Endodermal cell (in vitro differentiated cells): Measurements from ENCODE around the gene MT1G. TPM values are rescaled to one million over a fixed set of nuclear protein-coding genes. Genes with fewer than 3 reads are reported as not detected.

Experiments
- DNase-seq: peaks from one replicate; pipeline ENCODE4 v3.0.0-alpha.2; 2017
- H3K27ac ChIP-seq: 2 replicates; pipeline ENCODE4 v1.5.1; 2013; ENCODE audit warnings: mild to moderate bottlenecking, low read depth, low read length, moderate library complexity
- H3K27me3 ChIP-seq: 2 replicates; pipeline ENCODE4 v1.6.1; 2013; ENCODE audit warnings: mild to moderate bottlenecking, low read length, moderate library complexity; ENCODE audit not compliant: insufficient read depth, control insufficient read depth, poor library complexity, severe bottlenecking
- H3K36me3 ChIP-seq: 2 replicates; pipeline ENCODE4 v1.7.0; 2013; ENCODE audit warnings: mild to moderate bottlenecking, low read length, moderate library complexity; ENCODE audit not compliant: control insufficient read depth, insufficient read depth
- H3K4me1 ChIP-seq: one replicate; pipeline ENCODE4 v1.7.0; 2013; ENCODE audit warnings: low read length; ENCODE audit not compliant: control insufficient read depth, insufficient read depth
- H3K4me3 ChIP-seq: 2 replicates; pipeline ENCODE4 v1.5.1; 2013; ENCODE audit warnings: mild to moderate bottlenecking, low read length, moderate library complexity
- H3K9ac ChIP-seq: 2 replicates; pipeline ENCODE4 v1.6.1; 2013; ENCODE audit warnings: mild to moderate bottlenecking, low read length, moderate library complexity; ENCODE audit not compliant: poor library complexity, severe bottlenecking; ENCODE audit errors: extremely low read depth
- H3K9me3 ChIP-seq: 2 replicates; pipeline ENCODE4 v1.6.1; 2013; ENCODE audit warnings: mild to moderate bottlenecking, low read length, moderate library complexity; ENCODE audit not compliant: control insufficient read depth
- H3K27ac Mint-ChIP-seq: 2 replicates; pipeline ENCODE4 v1.8.0; 2020; ENCODE audit warnings: mixed read lengths
- H3K27me3 Mint-ChIP-seq: 2 replicates; pipeline ENCODE4 v1.8.0; 2021; ENCODE audit warnings: mild to moderate bottlenecking, mixed read lengths; ENCODE audit not compliant: insufficient read depth
- H3K36me3 Mint-ChIP-seq: 2 replicates; pipeline ENCODE4 v1.8.0; 2020; ENCODE audit warnings: low read depth, mixed read lengths
- H3K4me1 Mint-ChIP-seq: 2 replicates; pipeline ENCODE4 v1.8.0; 2020; ENCODE audit warnings: mixed read lengths
- H3K4me3 Mint-ChIP-seq: 2 replicates; pipeline ENCODE4 v1.8.0; 2020; ENCODE audit warnings: mild to moderate bottlenecking, moderate library complexity, mixed read lengths
- H3K9me3 Mint-ChIP-seq: 2 replicates; pipeline ENCODE4 v1.8.0; 2020; ENCODE audit warnings: mild to moderate bottlenecking, mixed read lengths
- CTCF ChIP-seq: fragments of 200-600 bp; sonication (generic); conservative IDR thresholded peaks from 2 replicates; pipeline ENCODE4 v1.5.0; 2021; ENCODE audit warnings: antibody characterized with exemption, mild to moderate bottlenecking
- WGBS, 2 experiments: methylation state at CpG; one replicate each; pipeline versions ENCODE4 v1.1.5 to v1.1.7; 2013; ENCODE audit warnings: missing lambda C conversion rate in 2 of 2, mixed read lengths in 1 of 2; ENCODE audit not compliant: insufficient coverage in 1 of 2, insufficient read length in 1 of 2; 5-methylcytosine and 5-hydroxymethylcytosine counted together
- total RNA-seq, 2 donors: library from RNA; stranded (reverse); fragmentation: NEBNext Ultra II Directional in 1 of 2; extraction: Animal tissue kit (Norgen Biotek cat#: 25700) in 1 of 2; gene quantifications; 2 replicates in 1 of 2; 3 replicates in 1 of 2; pipeline ENCODE4 v1.2.1, GENCODE V29; 2021

The MT1G gene
- total RNA-seq, 2 donors from 2014 or later = 7.8 TPM; not detected in 1

DNA sequence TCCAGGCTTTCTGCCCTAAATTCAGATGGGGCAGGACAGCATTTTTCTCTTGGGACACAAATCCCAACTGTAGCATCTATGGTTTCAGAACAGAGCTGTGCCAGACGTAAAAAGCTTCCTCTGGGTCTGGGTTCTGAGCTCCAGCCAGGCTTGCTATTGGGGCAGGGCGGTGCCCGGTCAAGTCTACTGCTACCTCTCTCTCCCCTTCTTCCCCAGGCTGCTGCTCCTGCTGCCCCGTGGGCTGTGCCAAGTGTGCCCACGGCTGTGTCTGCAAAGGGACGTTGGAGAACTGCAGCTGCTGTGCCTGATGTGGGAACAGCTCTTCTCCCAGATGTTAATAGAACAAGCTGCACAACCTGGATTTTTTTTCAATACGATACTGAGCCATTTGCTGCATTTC is 34.3 kb downstream of the MT1G start:
- Mint-ChIP-seq H3K9me3 (no peaks in the 10 kb centered on the region), H3K27me3 (peaks cover 100% of the 10 kb centered on the region), H3K4me3 (no peak overlapping the region), H3K27ac (no peak overlapping the region), H3K36me3 (no peaks in the 10 kb centered on the region), H3K4me1 (peaks cover 18% of the 10 kb centered on the region)
- Histone ChIP-seq H3K9ac (no peak overlapping the region), H3K4me1 (no peaks in the 10 kb centered on the region), H3K27me3 (peaks cover 100% of the 10 kb centered on the region), H3K9me3 (no peaks in the 10 kb centered on the region), H3K36me3 (no peaks in the 10 kb centered on the region), H3K27ac (no peak overlapping the region), H3K4me3 (no peak overlapping the region)
- WGBS, 2 experiments = 47 to 67% methylated on average over 5 to 7 of the region's 7 CpGs
- TF ChIP-seq CTCF = no peak
- DNase-seq = no peak

DNA sequence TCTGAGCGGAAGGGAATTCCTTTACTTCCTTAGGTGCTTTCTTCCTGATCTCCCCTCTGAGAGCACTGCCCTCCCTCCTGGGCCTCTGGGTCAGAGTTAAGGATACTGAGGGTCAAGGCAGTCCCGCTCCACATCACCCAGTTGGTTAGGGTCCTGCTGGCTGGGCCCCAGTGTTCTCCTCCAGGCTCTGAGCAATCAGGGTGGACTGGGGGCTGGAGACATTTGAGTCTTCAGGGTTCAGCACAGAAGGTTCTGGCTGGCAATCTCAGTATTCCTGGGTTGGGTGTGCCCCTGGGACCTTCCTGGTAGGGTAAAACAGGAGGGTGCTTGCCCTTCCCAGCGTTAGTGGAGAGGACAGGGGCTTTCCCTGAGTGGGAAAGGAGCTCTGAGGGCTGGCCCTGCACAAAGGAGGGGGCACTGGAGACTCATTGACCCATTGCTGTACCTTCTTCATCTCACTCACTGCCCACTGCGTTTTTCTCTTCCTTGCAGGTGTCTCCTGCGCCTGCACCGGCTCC is 35.0 kb downstream of the MT1G start:
- Mint-ChIP-seq H3K9me3 (no peaks in the 10 kb centered on the region), H3K27ac (no peak overlapping the region), H3K4me1 (peaks cover 15% of the 10 kb centered on the region), H3K36me3 (no peaks in the 10 kb centered on the region), H3K27me3 (peaks cover 98% of the 10 kb centered on the region), H3K4me3 (peak overlapping the region; percentile 50)
- H3K9ac ChIP-seq = no peak overlapping the region
- peak overlapping the region; percentile 67 for H3K4me3 ChIP-seq
- WGBS, 2 experiments = 17 to 19% methylated on average over 2 to 6 of the region's 6 CpGs
- H3K27me3 ChIP-seq = peaks cover 99% of the 10 kb centered on the region
- no peak overlapping the region for H3K27ac ChIP-seq
- H3K9me3 ChIP-seq = no peaks in the 10 kb centered on the region
- no peaks in the 10 kb centered on the region for H3K36me3 ChIP-seq
- DNase-seq = no peak
- no peak for TF ChIP-seq CTCF
- H3K4me1 ChIP-seq = no peaks in the 10 kb centered on the region

GRCh38 chr16:56632156-56632847 is 35.6 kb downstream of the MT1G start, which contains the start of gene MT1M:
Gene MT1M (plus strand): TSS chr16:56632659. CDS start chr16:56632732, 73 bp downstream.
- Histone ChIP-seq H3K36me3 (no peaks in the 10 kb centered on the region), H3K4me1 (no peaks in the 10 kb centered on the region), H3K27me3 (peaks cover 96% of the 10 kb centered on the region), H3K27ac (no peak within 1 kb of the TSS), H3K4me3 (peak within 1 kb of the TSS; percentile 67), H3K9me3 (no peaks in the 10 kb centered on the region), H3K9ac (no peak within 1 kb of the TSS)
- 1% methylated on average over 12 to 60 of the region's 61 CpGs for WGBS, 2 experiments
- Mint-ChIP-seq H3K36me3 (no peaks in the 10 kb centered on the region), H3K4me3 (peak within 1 kb of the TSS; percentile 50), H3K27ac (no peak within 1 kb of the TSS), H3K4me1 (peaks cover 13% of the 10 kb centered on the region), H3K9me3 (no peaks in the 10 kb centered on the region), H3K27me3 (peaks cover 95% of the 10 kb centered on the region)
- DNase-seq = peak; percentile 76
- no peak for TF ChIP-seq CTCF
